NCI-H2107 (cell line): Measurements from ENCODE around the gene RAB4B.
A peak's percentile ranks its signal among the peaks of the same experiment; 100 is the strongest.
"Not testable (repeated sequence)": the region's sequence is repeated elsewhere in the genome, so short reads cannot be mapped to it uniquely, and the experiment has no call there.

Source experiments
- DNase-seq: peaks from one replicate; lab custom pipeline; 2025; lab: John Stamatoyannopoulos, UW

The RAB4B gene

DNA sequence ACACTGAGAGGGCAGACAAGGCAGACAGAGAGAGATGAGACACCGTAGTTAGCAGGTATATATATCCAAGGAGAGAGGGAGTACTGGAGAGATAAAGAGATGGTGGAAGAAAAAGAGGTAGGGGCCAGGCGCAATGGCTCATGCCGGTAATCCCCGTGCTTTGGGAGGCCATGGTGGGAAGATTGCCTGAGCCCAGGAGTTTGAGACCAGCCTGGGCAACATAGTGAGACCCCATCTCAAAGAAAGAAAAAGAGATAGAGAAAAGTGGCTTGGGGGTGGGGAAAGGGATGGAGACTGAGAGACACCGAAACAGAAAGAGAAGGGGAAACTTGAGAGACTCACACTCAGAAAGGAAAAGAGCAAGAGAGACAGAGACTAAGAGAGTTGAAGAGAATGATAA lies 2.5 kb downstream of the RAB4B start:
- DNase-seq, result no peak

DNA sequence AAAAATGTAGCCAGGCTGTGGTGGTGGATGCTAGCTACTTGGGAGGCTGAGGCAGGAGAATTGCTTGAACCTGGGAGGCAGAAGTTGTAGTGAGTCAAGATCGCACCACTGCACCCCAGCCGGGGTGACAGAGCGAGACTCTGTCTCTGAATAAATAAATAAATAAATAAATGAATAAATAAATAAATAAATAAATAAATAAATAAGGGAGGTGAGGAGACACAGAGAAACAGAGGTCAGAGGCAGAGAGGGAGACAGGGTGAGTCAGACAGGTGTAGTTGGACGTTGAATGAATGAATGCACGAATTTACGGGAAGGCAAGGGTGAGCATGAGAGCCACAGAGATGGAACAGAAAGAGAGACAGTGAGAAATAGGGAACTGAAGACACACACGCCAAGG lies 3.1 kb downstream of the RAB4B start:
- DNase-seq, result no peak

DNA sequence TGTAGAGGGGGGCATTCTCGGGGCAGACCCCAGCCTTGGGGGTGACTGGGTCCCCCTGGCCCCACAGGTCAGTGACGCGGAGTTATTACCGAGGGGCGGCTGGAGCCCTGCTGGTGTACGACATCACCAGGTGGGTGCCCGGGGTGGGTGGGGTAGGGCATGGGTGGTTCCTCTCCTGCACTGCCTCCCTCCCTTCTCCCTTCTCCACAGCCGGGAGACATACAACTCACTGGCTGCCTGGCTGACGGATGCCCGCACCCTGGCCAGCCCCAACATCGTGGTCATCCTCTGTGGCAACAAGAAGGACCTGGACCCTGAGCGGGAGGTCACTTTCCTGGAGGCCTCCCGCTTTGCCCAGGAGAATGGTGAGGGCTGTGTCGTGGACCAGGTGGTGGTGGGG lies 5.7 kb downstream of the RAB4B start:
- DNase-seq, result no peak

DNA sequence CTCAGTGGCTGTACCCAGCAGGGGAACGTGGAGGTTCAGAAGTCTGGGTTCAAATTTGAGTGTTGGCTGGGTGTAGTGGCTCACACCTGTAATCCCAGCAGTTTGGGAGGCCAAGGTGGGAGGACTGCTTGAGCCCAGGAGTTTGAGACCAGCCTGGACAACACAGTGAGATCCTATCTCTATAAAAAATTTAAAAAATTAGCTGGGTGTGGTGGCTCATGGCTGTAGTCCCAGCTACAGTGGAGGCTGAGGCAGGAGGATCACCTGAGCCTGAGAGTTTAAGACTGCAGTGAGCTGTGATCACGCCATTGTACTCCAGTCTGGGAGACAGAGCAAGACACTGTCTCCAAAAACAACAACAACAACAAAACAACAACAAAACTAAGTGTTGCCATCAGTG lies 6.1 kb downstream of the RAB4B start:
- DNase-seq, result not testable (repeated sequence)

DNA sequence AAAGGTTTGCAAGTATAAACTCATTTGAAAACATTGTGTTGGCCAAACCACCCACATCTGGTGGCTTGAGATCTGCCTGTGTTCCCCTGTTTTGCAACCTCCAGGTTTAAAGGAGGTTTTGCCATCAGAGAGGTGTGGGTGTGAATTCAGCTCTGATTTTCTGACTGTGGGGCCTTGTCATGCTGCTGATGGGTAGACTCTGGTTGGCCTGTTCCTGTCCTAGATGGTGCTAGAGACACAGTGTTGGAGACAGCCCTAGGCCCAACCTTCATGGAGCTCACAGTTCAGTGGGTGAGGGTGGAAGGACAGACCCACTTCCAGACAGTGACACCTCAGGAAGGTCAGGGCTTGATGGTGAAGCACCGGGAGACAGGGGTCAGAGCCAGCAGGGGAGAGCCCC lies 7.5 kb downstream of the RAB4B start:
- no peak for DNase-seq

DNA sequence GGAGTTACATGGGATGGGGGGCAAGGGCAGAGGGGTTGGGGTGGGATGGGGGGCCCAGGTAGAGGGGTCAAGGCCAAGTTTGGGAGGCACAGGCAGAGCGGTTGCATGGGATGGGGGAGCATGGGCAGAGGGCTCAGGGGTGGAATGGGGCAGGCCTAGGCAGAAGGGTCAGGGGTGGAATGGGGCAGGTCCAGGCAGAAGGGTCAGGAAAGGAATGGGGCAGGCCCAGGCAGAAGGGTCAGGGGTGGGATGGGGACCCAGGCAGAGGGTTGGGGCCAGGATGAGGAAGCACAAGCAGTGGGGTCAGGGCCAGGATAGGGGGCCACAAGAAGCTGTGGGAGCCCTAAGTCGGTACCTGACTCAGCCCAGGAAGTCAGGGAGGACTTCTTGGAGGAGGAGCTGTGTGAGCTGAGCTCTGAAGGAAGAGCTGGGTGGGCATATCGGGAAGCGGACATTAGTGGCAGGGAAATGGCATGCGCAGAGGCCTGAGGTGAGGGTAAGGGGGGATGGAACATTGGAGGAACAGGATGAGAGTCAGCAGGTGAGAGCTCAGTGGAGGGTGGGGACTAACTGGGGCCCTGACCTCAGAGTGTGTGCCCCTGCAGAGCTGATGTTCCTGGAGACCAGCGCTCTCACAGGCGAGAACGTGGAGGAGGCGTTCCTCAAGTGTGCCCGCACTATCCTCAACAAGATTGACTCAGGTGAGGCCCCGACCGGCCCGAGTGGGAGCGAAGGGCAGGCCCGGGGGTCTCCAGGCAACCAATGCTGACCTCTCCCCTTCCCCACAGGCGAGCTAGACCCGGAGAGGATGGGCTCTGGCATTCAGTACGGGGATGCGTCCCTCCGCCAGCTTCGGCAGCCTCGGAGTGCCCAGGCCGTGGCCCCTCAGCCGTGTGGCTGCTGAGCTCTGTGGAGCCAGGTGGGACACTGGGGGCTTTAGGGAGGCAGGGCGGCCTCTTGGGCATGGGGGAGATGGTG lies 8.3 kb downstream of the RAB4B start:
- no peak for DNase-seq

DNA sequence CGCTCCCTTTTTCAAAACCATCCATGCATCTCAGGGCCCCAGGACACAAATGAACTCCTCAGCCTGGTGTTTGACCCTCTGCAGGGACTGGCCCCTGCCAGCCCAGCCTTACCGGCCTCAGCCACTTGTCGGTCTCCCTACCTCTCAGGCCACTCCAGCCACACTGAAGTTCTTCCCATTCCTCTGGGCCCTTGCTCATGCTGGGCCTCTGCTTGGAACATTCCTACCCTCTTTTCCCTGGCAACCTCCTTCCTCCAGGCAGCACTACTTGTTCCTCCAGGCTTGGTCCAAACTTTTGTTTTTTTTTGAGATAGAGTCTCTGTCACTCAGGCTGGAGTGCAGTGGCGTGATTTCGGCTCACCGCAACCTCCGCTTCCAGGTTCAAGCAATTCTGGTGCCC lies 13.3 kb downstream of the RAB4B start:
- DNase-seq, result no peak

DNA sequence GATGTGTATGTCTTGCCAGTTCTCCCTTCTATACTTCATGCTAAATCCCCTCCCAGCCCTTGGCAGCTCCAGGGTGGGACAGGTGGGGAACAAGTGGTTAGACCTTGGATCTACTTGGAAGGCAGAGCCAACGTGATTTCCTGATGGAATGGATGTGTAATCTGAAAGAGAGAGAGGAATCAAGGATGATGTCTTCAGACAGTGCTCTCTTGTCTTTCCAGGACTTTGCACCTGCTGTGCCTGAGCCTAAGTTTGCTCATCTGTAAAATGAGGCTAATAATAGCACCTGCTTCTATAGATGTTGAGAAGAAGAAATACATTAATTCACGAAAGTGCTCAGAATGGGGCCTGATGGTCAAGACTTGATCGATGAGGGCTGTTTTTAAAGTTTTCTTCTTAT lies 13.9 kb downstream of the RAB4B start:
- no peak for DNase-seq

DNA sequence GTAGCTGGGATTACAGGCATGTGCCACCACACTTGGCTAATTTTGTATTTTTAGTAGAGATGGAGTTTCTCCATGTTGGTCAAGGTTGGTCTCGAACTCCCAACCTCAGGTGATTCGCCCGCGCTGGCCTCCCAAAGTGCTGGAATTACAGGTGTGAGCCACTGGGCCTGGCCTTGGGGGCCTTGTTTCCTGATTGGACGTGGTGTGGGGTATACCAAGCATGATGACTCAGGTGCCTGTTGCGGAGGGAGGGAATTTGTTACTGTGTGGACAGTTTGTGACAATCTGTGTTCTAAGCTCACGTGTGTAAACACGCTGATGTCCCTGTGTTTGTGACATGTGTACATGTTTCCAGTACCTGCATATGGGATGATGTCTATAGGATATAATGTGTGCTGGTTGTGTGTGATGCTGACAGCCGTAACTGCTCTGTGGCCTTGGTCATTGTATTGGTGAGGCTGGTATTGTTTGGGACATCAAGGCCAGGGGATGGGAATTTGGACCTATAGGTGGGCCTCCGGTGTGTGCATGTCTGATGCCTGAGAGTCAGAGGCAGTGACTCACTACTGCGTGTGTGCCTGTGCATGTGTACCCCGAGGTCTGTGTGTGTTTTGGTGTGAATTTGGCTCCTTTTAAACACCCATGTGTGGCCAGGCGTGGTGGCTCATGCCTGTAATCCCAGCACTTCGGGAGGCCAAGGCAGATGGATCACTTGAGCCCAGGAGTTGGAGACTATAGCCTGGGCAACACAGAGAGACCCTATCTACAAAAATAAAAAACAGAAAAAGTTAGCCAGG lies 19.3 kb downstream of the RAB4B start:
- DNase-seq, result no peak

DNA sequence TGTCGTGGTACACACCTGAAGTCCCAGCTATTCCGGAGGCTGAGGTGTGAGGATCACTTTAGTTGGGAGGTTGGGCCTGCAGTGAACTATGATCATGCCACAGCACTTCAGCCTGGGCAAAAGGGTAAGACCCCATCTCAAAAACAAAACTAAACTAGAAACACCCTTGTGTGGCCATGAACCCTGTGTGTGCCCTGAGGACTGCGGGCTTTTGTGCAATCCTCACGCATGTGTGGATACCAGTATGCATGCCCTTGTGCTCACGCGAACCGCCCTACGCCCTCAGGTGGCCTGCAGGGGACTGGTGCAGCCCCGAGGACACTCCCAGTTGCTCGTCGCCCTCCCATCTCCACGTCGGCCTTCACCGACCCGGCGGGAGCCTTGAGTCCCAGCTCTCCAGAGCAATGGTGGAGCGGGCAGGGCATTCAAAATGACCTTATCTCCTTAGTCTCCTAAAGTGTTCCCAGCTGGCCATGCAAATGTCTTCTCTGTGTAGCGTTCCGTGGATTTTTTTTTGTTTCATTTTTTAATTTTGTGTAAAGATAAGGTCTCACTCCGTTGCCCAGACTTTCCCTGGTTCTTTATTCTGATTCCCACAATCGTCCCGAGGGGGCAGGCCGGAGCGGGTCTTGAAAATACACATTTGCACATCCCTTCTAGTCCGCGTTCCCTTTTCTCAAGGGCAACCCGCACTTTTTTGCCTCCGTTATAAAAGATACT lies 20.1 kb downstream of the RAB4B start:
- DNase-seq, result no peak

DNA sequence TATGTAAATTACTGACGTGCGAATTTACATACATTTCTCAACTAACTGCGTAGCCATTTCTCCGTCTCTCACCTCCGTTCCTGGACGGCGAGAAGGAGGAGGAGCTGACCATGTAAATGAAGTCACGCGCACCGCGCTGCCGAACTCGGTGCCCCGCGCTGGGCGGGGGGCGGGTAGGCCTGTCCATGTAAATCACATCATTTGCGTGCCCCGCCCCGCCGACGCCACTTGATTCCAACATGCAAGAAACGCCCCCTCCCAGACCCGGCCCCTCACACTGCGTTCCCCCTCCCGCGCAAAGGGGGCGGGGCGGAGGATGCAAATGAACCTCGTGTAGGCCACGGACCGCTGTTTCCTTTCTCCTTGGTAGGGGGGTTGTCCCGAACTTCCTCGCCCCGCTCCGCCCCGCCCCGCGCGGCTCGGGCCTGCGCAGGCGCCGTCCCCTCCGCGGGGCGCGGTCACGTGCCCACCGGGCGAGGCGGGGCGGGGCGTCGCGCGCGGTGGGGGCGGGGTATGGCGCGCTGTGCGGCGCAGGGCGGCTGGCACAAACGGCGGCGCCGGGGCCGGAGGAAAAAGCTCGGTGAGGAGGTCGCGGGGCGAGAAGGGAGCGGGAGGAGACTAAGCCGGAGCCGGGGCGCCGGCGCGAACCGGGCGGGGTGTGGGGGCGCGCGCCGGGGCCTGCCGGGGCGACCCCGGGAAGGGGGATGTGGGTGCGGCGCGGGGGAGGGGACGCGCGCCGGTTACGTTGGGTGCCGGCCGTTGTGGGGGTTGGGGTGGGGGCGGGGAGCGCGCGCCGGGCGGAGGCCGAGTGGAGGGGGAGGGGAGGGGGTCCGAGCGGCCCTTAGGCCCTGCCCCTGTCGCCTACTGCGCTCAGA lies 20.9 kb downstream of the RAB4B start, which contains the start of gene EGLN2:
EGLN2 (plus strand) TSS at position 509 of the 875 bp plus-strand sequence. CDS start 1,382 bp downstream, outside the sequence.
- DNase-seq, result peak; percentile 97

DNA sequence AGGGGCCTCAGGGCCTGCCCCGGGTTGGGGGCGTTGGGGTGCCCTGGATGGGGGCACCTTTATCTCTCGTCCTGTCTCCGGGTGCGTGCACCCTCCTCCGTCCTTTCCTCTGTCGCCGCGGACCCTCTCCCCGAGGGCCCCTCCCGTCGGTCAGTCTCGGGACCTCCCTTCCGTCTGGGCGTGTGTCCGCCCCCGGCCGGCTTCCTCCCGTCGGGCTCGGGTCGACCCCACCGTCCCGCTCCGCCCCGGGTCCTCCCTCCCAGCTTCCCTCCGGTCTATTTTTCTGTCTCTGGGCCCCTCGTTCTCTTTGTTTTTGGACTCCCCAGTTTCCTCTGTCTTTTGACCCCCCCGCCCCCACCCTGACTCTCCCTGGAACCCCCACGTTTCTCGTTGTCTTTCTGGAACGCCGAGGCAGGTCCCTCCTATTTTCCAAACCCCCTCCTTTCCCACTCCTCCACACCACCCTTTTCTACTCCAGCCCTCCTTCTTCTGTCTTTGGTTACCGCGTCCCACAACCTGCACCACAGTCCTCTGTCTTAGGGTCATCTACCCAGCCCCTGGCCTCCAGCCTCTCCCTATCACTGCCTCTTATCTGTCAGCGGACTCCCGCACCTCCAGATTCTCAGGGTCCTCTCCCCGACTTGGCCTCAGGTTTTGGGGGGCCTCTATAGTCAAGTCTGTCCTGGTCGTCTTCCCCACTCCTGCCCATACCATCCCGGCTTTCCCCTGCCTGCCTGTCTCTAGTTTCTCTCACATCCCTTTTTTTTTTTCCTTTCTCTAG lies 21.7 kb downstream of the RAB4B start:
- no peak for DNase-seq

DNA sequence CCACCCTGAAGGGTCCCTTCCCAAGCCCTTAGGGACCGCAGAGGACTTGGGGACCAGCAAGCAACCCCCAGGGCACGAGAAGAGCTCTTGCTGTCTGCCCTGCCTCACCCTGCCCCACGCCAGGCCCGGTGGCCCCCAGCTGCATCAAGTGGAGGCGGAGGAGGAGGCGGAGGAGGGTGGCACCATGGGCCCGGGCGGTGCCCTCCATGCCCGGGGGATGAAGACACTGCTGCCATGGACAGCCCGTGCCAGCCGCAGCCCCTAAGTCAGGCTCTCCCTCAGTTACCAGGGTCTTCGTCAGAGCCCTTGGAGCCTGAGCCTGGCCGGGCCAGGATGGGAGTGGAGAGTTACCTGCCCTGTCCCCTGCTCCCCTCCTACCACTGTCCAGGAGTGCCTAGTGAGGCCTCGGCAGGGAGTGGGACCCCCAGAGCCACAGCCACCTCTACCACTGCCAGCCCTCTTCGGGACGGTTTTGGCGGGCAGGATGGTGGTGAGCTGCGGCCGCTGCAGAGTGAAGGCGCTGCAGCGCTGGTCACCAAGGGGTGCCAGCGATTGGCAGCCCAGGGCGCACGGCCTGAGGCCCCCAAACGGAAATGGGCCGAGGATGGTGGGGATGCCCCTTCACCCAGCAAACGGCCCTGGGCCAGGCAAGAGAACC lies 22.4 kb downstream of the RAB4B start:
- no peak for DNase-seq

DNA sequence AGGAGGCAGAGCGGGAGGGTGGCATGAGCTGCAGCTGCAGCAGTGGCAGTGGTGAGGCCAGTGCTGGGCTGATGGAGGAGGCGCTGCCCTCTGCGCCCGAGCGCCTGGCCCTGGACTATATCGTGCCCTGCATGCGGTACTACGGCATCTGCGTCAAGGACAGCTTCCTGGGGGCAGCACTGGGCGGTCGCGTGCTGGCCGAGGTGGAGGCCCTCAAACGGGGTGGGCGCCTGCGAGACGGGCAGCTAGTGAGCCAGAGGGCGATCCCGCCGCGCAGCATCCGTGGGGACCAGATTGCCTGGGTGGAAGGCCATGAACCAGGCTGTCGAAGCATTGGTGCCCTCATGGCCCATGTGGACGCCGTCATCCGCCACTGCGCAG lies 22.9 kb downstream of the RAB4B start:
- no peak for DNase-seq

DNA sequence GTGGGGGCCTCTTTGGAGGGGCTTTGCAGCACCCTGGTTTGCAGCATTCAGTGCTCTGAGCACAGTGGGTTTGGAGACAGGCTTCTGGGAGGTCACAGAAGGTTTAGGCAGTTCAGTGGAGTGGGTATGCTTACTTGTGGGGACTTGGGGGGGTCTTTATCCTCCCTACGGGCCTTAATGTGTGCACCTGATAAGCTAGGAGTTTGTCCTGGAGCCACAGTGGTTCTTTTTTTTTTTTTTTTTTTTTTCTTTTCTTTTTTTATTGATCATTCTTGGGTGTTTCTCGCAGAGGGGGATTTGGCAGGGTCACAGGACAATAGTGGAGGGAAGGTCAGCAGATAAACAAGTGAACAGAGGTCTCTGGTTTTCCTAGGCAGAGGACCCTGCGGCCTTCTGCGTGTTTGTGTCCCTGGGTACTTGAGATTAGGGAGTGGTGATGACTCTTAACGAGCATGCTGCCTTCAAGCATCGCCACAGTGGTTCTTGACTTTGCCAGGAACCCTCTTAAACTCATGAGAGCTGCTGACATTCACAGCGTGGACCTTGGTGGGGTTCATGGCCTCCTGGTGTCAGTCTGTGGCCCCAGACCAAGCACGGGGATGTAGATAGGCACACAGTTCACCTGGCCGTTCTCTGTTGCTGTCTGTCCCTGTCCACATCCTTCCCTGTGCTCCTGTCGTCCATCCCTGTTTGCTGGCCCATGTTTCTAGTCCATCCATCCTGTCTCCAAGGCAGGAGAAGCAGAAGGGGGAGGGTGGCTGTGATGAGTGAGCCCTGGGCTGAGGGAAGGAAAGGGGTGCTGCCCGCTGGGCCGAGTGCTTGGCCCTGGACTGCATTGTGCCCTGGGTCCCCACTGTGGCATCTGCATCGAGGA lies 23.6 kb downstream of the RAB4B start:
- DNase-seq, result no peak

DNA sequence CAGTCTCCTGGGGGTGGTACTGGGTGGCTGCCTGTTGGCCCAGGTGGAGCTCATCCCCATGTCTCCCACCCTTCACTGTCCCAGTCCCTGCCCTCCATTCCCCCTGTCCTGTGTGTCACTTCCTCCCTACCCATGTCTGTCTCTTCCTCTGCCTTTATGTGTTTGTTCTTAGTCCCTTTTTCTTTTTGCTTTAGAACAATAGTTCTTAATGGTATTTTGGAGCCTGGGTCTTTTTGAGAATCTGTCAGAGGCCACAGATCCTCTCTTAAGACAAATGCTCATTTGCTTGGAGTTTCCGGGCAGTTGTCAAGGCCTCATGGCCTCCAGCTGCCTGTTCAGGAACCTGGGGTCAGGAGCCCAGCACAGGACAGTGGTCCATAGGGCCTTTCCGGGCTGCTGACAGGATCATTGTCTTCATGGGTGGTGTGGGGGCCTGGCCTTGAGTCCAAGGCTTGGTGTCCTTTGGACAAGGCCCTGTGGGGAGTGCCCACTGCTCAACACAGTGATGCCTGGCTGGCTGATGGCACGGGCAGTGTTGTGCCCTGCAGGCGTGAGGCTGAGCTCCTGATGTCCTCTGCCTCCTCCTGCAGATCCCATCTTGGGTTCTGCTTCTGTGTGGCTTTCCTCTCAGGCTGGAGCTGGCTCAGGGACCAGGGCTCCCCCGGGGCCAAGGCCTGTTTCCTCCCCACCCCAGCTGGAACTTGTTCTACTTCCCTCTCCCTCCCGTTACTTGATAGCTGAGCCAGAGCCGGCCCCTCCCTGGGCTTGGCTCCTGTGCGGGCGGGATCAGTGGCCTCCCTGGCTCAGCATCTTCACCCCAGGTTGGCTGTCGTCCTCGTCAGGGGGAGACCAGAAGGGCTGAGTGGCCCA lies 24.5 kb downstream of the RAB4B start:
- no peak for DNase-seq

DNA sequence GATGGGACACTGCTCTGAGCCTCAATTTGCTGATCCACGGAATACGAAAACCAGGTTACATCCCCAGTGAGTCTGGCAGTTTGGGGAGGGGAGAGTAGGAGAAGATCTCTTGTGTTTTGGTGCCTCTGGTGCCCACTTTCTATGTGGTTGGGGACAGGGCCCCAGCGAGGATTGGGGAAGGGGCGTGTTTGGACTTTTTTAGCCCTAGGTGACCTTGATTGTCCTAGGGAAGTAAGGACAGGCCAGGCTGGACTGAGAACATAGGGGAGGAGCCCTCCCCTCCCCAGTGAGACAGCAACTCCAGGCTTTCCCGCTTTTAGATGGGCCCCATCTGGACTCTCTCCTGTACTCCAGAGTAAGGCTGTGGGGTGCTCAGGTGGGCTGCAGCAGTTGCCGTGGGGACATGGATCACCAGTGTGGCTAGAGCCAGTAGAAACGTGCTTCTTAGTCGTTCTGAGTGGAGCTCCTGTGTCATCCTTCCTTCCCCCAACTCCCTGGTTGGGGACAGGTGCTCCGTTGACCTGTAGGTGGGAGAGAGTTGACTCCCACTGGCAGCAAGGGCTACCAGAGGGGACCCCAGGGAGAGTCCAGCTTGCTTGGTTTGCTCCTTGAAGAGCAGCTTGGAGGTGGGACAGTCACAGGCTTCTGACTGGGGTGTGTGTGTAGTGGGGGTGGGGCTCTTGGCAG lies 25.3 kb downstream of the RAB4B start:
- DNase-seq, result no peak
